Esophagus squamous epithelium (tissue), 4 donors: ENCODE results near the gene DSCAML1.

Source experiments
- CTCF ChIP-seq, 6 experiments: fragments of 450-650 bp in 4 of 6; fragments of 200-600 bp in 2 of 6; sonication (generic) in 2 of 6; IDR thresholded peaks; one replicate each; pipeline ENCODE4 v1.5.1; 2016 to 2019; ENCODE audit warnings: antibody characterized with exemption in 6 of 6, mild to moderate bottlenecking in 4 of 6, moderate library complexity in 4 of 6
- POLR2A ChIP-seq, 4 donors: fragments of 450-650 bp; IDR thresholded peaks; one replicate each; pipeline ENCODE4 v1.6.1; 2017; ENCODE audit warnings: antibody characterized with exemption in 4 of 4, mild to moderate bottlenecking in 4 of 4, moderate library complexity in 3 of 4

GRCh38 chr11:117470576-117470975, 326.4 kb downstream of the DSCAML1 start:
- no peak for TF ChIP-seq CTCF (IDR thresholded peaks at IDR 0.05)
- TF ChIP-seq POLR2A (IDR thresholded peaks at IDR 0.05), result no peak
